Testis (tissue), 2 donors: ENCODE data around the gene RERE.

Experiments used
- POLR2A ChIP-seq: fragments of 450-650 bp; IDR thresholded peaks from one replicate; pipeline ENCODE4 v1.6.1; 2017; ENCODE audit warnings: antibody characterized with exemption, mild to moderate bottlenecking, moderate library complexity
- TF ChIP-seq, protein P1 (sequence below), 3 experiments: fragments of 450-650 bp in 2 of 3; fragments of 200-600 bp in 1 of 3; sonication (generic) in 1 of 3; IDR thresholded peaks; one replicate each; pipeline ENCODE4 v1.5.1; 2016 to 2019; ENCODE audit warnings: antibody characterized with exemption in 3 of 3, mild to moderate bottlenecking in 2 of 3, moderate library complexity in 1 of 3

DNA sequence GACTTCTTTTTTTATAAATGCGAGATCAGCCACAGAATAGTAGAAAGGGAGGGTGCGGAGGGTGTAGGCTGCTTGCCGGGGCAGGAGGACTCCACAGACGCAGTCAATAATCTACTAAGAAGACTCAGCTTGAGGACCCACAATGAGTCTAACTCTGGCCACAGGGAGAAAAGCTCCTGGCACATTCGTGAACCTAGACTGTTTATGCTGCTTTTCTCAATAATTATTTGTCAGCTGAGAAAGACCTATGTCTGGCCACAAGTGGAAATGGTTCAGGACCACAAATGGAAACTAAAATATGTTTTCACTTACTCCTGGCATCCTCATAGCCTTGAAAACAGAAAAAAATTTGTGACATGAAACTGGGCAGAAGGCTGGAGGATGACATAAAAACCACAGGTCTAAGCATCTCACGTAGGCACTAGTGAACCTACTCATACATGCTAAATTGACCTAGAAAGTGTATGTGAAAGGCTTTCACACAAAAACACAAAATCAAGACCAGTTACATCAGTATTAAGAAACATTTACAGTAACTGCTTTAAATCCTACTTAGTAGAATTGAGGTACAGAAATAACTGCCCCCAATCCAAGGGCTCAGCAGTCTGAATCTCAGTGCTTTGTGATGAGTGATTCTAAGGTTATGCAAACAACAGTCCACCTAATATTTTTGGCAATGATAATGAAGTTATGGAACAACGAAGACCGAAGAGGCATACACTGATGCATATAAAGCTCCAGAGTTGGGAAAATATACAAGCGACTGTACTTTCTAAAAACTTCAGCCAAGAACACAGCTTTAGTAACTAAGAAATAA lies 340.1 kb downstream of the RERE start:
- TF ChIP-seq, protein P1, sequence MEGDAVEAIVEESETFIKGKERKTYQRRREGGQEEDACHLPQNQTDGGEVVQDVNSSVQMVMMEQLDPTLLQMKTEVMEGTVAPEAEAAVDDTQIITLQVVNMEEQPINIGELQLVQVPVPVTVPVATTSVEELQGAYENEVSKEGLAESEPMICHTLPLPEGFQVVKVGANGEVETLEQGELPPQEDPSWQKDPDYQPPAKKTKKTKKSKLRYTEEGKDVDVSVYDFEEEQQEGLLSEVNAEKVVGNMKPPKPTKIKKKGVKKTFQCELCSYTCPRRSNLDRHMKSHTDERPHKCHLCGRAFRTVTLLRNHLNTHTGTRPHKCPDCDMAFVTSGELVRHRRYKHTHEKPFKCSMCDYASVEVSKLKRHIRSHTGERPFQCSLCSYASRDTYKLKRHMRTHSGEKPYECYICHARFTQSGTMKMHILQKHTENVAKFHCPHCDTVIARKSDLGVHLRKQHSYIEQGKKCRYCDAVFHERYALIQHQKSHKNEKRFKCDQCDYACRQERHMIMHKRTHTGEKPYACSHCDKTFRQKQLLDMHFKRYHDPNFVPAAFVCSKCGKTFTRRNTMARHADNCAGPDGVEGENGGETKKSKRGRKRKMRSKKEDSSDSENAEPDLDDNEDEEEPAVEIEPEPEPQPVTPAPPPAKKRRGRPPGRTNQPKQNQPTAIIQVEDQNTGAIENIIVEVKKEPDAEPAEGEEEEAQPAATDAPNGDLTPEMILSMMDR (IDR thresholded peaks at IDR 0.05) = no peak
- TF ChIP-seq POLR2A = no peak
